ENCODE results near the gene ASIC4. TPM values are rescaled to one million over a fixed set of nuclear protein-coding genes. Genes with fewer than 3 reads are reported as not detected.

The ASIC4 gene, protein sequence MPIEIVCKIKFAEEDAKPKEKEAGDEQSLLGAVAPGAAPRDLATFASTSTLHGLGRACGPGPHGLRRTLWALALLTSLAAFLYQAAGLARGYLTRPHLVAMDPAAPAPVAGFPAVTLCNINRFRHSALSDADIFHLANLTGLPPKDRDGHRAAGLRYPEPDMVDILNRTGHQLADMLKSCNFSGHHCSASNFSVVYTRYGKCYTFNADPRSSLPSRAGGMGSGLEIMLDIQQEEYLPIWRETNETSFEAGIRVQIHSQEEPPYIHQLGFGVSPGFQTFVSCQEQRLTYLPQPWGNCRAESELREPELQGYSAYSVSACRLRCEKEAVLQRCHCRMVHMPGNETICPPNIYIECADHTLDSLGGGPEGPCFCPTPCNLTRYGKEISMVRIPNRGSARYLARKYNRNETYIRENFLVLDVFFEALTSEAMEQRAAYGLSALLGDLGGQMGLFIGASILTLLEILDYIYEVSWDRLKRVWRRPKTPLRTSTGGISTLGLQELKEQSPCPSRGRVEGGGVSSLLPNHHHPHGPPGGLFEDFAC
- 0.55 TPM for total RNA-seq
- long read RNA-seq = 0 reads

DNA sequence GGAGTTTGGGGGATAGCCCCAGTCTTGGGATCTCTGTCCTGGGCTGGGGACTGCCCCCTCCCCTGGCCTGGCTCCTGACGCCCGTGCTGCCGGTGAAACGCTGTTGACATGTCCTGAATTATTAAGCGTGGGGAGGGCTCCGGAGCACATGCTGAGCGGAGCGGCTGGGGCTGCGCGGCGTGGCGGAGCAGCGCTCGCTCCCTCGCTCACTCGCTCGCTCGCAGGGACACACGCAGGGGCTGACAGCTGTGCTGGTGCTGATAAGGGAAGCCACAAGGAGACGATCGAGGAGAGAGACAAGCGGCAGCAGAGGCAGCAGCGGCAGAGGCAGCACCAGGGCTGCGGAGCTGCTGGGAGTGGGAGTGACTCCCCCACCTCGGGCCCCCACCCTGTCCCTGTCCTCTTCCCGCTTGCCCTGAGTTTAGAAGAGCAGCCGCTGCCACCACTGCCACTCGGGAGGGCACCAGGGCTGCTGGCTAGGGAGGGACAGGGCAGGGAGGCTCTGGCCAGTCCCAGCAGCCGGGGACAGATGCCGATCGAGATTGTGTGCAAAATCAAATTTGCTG lies at the start of gene ASIC4:
Gene ASIC4, plus strand, starts transcription at position 287 of the 566 bp plus-strand sequence. Its CDS starts 243 bp downstream, at position 530.
- Histone ChIP-seq H3K27ac (no peak within 1 kb of the TSS), H3K27me3 (peaks cover 76% of the 10 kb centered on the region), H3K36me3 (no peaks in the 10 kb centered on the region), H3K4me1 (peaks cover 3% of the 10 kb centered on the region), H3K4me3 (no peak within 1 kb of the TSS), H3K9me3 (no peaks in the 10 kb centered on the region)
- DNase-seq = no peak
- TF ChIP-seq, protein P1, sequence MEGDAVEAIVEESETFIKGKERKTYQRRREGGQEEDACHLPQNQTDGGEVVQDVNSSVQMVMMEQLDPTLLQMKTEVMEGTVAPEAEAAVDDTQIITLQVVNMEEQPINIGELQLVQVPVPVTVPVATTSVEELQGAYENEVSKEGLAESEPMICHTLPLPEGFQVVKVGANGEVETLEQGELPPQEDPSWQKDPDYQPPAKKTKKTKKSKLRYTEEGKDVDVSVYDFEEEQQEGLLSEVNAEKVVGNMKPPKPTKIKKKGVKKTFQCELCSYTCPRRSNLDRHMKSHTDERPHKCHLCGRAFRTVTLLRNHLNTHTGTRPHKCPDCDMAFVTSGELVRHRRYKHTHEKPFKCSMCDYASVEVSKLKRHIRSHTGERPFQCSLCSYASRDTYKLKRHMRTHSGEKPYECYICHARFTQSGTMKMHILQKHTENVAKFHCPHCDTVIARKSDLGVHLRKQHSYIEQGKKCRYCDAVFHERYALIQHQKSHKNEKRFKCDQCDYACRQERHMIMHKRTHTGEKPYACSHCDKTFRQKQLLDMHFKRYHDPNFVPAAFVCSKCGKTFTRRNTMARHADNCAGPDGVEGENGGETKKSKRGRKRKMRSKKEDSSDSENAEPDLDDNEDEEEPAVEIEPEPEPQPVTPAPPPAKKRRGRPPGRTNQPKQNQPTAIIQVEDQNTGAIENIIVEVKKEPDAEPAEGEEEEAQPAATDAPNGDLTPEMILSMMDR (IDR thresholded peaks at IDR 0.05) = no peak
- intact Hi-C loops (cut with DNase I) = no loop called here
- no peak for ATAC-seq

DNA sequence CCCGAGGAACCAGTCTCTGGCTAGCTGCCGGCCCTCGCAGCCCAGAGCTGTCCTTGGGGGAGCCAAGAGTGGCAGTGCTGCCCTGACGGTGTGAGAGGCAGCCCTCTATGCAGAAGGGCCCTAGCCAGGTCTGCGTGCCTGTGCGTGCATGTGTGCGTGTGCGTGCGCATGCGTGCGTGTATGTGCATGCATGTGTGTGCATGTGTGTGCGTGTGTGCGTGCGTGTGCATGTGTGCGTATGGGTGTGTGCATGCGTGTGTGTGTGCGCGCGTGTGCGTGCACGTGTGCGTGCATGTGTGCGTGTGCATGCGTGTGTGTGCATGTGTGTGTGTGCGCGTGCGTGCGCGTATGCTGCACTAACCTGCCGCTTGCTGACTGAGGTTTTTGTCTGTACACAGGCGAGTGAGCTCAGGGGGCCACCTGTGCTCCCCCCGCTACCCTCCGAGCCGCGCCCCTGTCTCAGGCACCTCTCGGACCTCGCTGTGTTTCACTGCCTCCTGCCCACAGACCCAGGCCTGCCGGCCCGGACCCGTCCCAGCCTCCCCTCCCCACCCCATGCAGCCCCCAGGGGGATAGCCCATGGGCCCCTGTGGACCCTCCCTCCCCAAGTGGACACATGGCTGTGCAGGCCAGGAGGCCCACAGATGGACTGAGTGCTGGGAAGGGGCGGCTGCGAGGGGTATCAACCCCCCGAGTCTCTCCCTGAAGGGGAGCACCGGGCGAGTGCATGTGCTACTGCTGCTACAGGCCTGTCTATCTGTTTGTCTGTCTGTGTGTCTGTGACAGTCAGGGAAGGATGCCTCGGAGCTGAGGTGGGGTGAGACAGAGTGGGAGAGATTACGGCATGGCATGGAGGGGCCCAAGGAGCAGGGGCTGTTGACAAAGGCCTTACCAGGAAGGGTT lies 48.4 kb upstream of the ASIC4 start:
- no peak overlapping the region for H3K4me3 ChIP-seq
- H3K9me3 ChIP-seq = no peaks in the 10 kb centered on the region
- TF ChIP-seq, protein P1 (IDR thresholded peaks at IDR 0.05) = no peak
- H3K27ac ChIP-seq = no peak overlapping the region
- H3K4me1 ChIP-seq = no peaks in the 10 kb centered on the region
- ATAC-seq (no peak), DNase-seq (no peak)
- no peaks in the 10 kb centered on the region for H3K27me3 ChIP-seq
- H3K36me3 ChIP-seq = no peaks in the 10 kb centered on the region
- intact Hi-C loops (cut with DNase I) = no loop called here

DNA sequence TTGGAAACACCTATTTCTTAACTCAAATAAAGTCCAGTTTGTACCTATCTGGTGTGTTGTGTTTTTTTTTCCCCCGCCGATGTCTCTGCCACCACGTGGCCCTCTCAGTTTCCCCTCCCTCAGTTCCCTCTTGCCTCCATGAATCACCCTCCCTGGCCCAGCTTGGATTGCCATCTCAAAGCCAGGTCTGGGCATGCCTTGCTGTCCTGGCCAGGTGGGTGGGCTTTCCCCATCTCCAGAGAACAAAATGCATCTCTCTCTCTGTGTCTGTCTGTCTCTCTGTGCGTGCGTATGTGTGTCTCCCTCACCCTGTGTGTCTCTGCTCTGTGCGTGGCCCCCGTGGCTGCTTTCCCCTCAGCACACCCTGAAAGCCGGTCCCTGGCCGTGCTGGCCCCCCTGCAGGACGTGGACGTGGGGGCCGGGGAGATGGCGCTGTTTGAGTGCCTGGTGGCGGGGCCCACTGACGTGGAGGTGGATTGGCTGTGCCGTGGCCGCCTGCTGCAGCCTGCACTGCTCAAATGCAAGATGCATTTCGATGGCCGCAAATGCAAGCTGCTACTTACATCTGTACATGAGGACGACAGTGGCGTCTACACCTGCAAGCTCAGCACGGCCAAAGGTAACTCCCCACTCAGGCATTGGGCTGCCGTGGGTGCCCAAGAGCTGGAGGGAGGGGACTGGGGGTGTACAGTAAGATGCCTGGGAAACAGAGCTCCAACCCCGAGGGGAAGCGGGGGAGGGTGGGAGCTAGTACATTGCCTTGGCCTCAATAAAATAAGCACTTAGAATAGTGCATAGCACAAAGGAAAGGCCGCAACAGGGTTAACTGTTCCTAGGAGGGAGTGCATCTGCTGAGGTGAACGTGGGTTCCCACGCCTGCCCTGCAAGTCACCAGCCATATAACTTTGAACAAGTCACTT lies 47.2 kb upstream of the ASIC4 start:
- H3K27ac ChIP-seq = no peak overlapping the region
- H3K9me3 ChIP-seq = no peaks in the 10 kb centered on the region
- no peaks in the 10 kb centered on the region for H3K27me3 ChIP-seq
- H3K4me3 ChIP-seq = no peak overlapping the region
- TF ChIP-seq, protein P1 (IDR thresholded peaks at IDR 0.05) = no peak
- no peak for ATAC-seq
- intact Hi-C loops (cut with DNase I) = no loop called here
- H3K4me1 ChIP-seq = no peaks in the 10 kb centered on the region
- DNase-seq = no peak
- no peaks in the 10 kb centered on the region for H3K36me3 ChIP-seq

DNA sequence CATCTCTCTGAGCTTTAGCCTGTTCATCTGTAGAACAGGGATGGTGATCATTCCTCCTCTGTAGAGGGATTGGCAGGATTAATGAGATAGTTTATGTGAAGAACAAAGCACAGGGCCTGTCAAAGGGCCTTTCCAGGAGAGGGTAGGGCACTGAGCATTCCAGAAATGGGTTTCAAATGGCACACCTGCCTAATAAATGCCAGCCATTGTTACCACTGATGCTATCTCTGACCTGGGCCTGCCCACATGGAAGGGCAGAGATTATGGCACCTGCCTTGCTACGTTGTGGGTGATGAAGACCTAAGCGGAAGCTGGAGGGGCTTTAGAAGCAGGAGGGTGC lies 46.6 kb upstream of the ASIC4 start:
- Histone ChIP-seq H3K9me3 (no peaks in the 10 kb centered on the region), H3K36me3 (no peaks in the 10 kb centered on the region), H3K27me3 (no peaks in the 10 kb centered on the region), H3K4me3 (no peak overlapping the region), H3K27ac (no peak overlapping the region), H3K4me1 (no peaks in the 10 kb centered on the region)
- TF ChIP-seq, protein P1 (IDR thresholded peaks at IDR 0.05) = no peak
- ATAC-seq (no peak), DNase-seq (no peak)
- intact Hi-C loops (cut with DNase I) = no loop called here

Measured in upper lobe of right lung (tissue), 1 donor.